ENCODE data around the gene VAC14. TPM values are rescaled to one million over a fixed set of nuclear protein-coding genes. Genes with fewer than 3 reads are reported as not detected.

VAC14 gene
- total RNA-seq, 1 experiment from 2014 or later = 49.9 TPM

- no peak overlapping the region for H4K5ac ChIP-seq (ENCODE audit: insufficient read length, low read depth, low read length)
These were observed 74.8 kb downstream of the VAC14 start for GRCh38 chr16:70725912-70726828.

More at GRCh38 chr16:70725912-70726828, 74.8 kb downstream of the VAC14 start:
- H2AFZ ChIP-seq (ENCODE audit: low read length) = no peak overlapping the region
- no peak overlapping the region for H2BK12ac ChIP-seq (ENCODE audit: insufficient read length, low read depth, low read length)
- no peaks in the 10 kb centered on the region for H3K23me2 ChIP-seq (ENCODE audit: insufficient read length, low read depth, low read length, poor library complexity, severe bottlenecking)
- no peak overlapping the region for H3K27ac ChIP-seq (ENCODE audit: insufficient read length, low read depth, low read length)
- no peak overlapping the region for H2BK120ac ChIP-seq (ENCODE audit: low read depth, low read length, poor library complexity, severe bottlenecking)
- H4K8ac ChIP-seq (replicated peaks; ENCODE audit: insufficient read length, low read depth, low read length) = no peak overlapping the region
- H3T11ph ChIP-seq (ENCODE audit: low read length) = no peak overlapping the region
- TF ChIP-seq CTCF (conservative IDR thresholded peaks at IDR 0.05) = no peak
- no CpG with 5 or more reads among the region's 31 CpGs for WGBS (ENCODE audit: extremely low coverage, insufficient read length, low lambda C conversion rate)
- no peaks in the 10 kb centered on the region for H3K79me1 ChIP-seq (ENCODE audit: insufficient read depth, low read depth, low read length, poor library complexity, severe bottlenecking)
- H3K27me3 Mint-ChIP-seq (ENCODE audit: low read depth) = no peaks in the 10 kb centered on the region
- no peaks in the 10 kb centered on the region for H3K27me3 ChIP-seq (ENCODE audit: insufficient read depth, low read length)
- no peak overlapping the region for H3K56ac ChIP-seq (ENCODE audit: insufficient read length, low read depth, low read length)
- H2AK5ac ChIP-seq (ENCODE audit: insufficient read length, low read length) = no peak overlapping the region
- no peaks in the 10 kb centered on the region for H3K9me3 ChIP-seq (ENCODE audit: control insufficient read depth, low read depth, low read length)
- no peaks in the 10 kb centered on the region for H3K9me3 Mint-ChIP-seq
- no peak overlapping the region for H2BK20ac ChIP-seq (ENCODE audit: low read depth, low read length, poor library complexity, severe bottlenecking)
- peaks cover 6 to 33% (median 21%) of the 10 kb centered on the region in 3 experiments for H3K36me3 Mint-ChIP-seq (ENCODE audit: insufficient read depth in 1 of 3, low read depth in 3 of 3)
- no peaks in the 10 kb centered on the region for H4K20me1 ChIP-seq (ENCODE audit: control insufficient read depth, insufficient read depth, insufficient read length)
- no peak overlapping the region for H3K4me3 Mint-ChIP-seq
- H3K4me2 ChIP-seq (ENCODE audit: insufficient read depth, insufficient read length, low read length) = no peak overlapping the region
- no peaks in the 10 kb centered on the region for H3K79me2 ChIP-seq (ENCODE audit: insufficient read depth, low read length)
- no peaks in the 10 kb centered on the region for H3K4me1 ChIP-seq (ENCODE audit: insufficient read depth, low read length)
- no peak overlapping the region for H3K9ac ChIP-seq (ENCODE audit: extremely low read depth, insufficient read length, low read length)
- H2BK5ac ChIP-seq (ENCODE audit: insufficient read length, low read length) = no peak overlapping the region
- peaks cover 4 to 18% of the 10 kb centered on the region in 2 experiments; a peak in 3 of 4 replicates for H3K4me1 Mint-ChIP-seq
- no peak overlapping the region for H3K4ac ChIP-seq (ENCODE audit: low read depth, low read length)
- H4K91ac ChIP-seq (ENCODE audit: insufficient read length, low read depth, low read length) = no peak overlapping the region
- H2BK15ac ChIP-seq (ENCODE audit: low read depth, low read length) = no peak overlapping the region
- DNase-seq = no peak
- peak overlapping the region; percentile 77 to 88 (median 79); a peak in 4 of 7 replicates for H3K27ac Mint-ChIP-seq
- no peak overlapping the region for H3K14ac ChIP-seq (ENCODE audit: insufficient read depth, low read length)
- H3K23ac ChIP-seq (ENCODE audit: insufficient read length, low read depth, low read length) = no peak overlapping the region
- no peak overlapping the region for H3K18ac ChIP-seq (ENCODE audit: insufficient read length, low read depth, low read length)
